NAMALWA (cell line): Measurements from ENCODE around the gene TH.

ENCODE experiments used
- DNase-seq: peaks from one replicate; pipeline ENCODE4 v3.0.0-alpha.2; 2015; ENCODE audit warnings: low spot score

TH gene

DNA sequence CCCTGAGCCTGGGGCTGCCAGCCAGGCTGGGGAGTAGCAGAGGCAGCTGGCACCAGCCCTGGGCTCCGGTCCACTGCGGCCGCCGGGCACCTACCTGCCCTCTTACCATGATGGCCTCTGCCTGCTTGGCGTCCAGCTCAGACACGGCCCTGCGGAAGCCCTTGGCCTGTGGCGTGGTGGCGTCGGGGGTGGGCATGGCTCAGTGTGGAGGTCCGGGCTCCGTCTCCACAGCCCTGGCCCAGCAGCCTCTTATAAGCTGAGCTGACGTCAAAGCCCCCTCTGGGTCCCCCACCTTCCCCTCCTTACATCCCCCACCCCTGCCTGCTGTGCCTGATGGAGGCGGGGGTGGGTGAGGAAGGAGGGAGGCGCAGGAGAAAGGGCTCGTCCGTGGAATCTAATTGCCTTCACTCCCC, at the start of gene TH:
Gene TH, minus strand, starts transcription at position 225 of the 413 bp plus-strand sequence. Its CDS starts 29 bp downstream, at position 196.
- no peak for DNase-seq

DNA sequence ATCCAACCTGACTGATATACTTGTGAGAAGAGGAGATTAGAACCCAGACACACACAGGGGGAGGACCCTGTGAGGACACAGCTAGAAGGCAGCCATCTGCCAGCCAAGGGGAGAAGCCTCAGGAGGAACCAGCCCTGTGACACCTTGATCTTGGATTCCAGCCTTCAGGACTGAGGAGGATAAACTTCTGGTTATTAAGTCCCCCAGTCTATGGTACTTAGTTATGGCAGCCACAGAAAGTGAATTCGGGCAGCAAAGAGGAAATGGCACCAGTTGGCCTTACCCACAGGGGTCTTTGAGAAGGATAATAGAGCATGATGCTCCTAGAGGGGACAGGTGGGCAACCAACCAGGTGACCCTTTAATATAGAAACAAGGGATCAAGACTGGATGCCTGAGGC, 49.4 kb upstream of the TH start:
- DNase-seq: no peak

DNA sequence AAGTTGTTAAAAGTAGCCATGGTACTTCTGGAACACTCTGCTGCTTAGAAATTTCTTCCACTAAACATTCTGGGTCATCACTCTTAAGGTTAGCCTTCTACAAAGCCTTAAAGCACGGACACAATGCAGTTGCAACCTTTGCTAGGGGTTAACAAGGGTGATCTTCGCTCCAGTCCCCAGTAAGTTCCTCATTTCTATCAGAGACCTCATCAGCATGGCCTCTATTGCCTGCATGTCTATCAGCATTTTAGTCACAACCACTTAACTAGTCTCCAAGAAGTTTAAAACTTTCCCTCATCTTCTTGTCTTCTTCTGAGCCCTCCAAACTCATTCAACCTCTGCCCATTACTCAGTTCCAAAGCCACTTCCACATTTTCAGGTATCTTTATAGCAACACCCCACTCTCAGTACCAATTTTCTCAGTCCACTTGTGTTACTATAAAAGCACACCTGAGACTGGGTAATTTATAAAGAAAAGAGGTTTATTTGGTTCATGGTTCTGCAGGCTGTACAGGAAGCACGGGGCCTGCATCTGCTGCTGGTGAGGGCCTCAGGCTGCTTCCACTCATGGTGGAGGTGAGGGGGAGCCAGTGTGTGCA, 48.7 kb upstream of the TH start:
- no peak for DNase-seq

- no peak for DNase-seq
Observed at GRCh38 chr11:2219318-2220017, 47.9 kb upstream of the TH start.

DNA sequence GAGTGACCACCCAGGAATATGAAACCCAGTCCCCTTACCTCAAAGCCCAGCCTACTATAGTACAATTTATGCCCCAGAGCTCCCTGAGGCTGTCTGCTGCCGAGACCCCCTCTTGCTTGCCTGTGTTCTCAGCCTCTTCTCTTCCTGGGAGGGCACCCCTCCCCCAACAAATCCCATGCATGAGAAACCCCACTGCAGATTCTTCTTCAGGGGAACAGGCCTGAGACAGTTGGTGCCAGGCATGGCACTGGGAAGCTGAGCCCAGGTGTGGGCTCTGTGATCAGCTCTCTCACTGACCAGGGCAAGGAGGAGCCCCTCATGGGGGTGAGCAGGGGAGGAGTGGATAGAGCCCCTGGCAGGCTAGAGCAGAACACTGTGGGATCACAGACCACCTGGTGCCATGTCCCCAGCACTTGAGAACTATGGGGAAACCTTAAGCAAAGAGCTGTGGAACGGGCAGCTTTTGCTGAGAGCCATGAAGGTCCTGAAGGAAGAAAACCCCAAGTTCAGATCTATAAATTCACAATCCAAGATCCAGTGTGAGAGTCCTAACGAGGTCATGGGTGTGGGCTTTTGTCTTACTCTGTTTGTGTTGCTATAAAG, 46.5 kb upstream of the TH start:
- DNase-seq: no peak

- DNase-seq: no peak
Observed at GRCh38 chr11:2217211-2218030, 45.8 kb upstream of the TH start.

GRCh38 chr11:2216400-2217064, 44.9 kb upstream of the TH start:
- DNase-seq: no peak

- DNase-seq: no peak
Observed at GRCh38 chr11:2215561-2216399, 44.2 kb upstream of the TH start.

DNA sequence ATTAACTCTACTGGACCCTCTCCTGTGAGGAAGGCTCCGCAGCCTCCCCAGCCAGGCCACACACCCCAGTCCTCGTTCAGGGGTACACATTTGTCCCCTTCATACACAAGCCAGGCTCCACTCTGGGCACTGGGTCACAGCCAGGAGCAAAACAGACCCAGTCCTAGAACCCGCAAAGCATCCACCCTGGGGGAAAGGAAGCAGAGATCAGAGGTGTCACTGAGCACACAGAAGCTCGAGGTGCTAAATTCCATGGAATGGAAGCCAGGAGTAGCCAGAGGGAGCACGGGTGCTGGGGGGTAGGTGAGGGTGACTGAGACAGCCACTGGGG, 43.6 kb upstream of the TH start:
- no peak for DNase-seq

DNA sequence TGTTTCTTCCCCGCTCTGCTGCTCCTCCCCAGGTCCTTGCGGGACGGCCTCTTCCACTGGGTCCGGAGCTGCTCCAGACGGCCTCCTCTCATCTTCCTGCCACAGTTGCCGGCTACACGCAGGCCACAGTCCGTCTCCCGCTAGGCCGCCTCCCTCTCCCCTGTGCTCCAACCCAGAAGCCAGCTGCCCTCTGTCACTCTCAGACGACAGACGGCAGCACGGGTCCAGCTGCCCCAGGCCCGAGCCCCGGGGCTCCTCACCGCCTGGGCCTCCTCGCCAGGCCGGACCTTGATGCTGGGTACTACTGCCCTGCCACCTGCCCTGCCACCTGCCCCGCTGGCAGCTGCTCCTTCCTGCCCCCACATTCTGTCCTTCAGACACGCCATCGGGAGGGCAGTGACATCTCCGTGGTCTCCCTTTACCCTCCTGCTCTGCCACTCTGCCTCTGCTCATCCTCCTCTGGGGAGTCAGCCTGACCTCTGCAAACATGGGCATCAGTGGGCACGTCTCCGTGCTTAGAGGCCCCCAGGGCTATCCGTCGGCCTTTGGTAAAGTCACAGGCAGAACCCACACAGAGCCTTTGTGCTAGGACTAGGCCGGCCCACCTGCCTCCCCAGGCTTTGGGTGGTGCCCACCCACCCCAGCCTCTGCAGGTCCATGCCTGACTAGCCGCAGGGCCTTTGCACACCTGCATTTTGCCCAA, 43.1 kb upstream of the TH start:
- no peak for DNase-seq

DNA sequence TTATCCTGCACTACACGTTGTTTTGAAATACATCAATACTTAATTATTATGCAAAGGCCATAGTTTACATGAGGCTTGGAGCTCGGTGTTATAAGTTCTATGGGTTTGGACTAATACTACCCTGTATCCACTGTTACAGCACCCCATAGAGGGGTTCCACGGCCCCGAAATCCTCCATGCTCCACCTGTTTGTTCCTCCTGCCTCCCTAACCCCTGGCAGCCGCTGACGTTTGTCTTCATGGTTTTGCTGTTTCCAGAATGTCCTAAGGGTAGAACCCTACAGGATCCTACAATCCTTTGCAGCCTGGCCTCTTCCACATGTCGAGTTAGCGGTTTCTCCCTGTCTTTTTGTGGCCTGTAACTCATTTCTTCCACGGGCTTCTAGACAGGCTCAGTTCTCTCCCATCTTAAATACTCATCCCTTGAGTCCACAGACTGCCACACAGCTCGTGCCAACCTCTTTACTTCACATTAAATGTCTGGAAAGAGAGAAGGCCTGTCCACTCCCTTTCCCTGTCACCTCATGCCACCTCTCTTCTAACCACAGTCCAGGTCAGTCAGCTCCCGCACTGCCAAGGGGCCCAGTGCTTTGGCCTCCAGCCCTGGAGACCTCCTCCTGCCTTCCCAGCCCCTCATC, 42.4 kb upstream of the TH start:
- DNase-seq: no peak

GRCh38 chr11:2213384-2213842, 41.8 kb upstream of the TH start:
- no peak for DNase-seq

- DNase-seq: no peak
Observed at GRCh38 chr11:2212411-2213251, 41.0 kb upstream of the TH start.

GRCh38 chr11:2211113-2211971, 39.7 kb upstream of the TH start:
- no peak for DNase-seq

GRCh38 chr11:2210366-2211112, 38.9 kb upstream of the TH start:
- no peak for DNase-seq

DNA sequence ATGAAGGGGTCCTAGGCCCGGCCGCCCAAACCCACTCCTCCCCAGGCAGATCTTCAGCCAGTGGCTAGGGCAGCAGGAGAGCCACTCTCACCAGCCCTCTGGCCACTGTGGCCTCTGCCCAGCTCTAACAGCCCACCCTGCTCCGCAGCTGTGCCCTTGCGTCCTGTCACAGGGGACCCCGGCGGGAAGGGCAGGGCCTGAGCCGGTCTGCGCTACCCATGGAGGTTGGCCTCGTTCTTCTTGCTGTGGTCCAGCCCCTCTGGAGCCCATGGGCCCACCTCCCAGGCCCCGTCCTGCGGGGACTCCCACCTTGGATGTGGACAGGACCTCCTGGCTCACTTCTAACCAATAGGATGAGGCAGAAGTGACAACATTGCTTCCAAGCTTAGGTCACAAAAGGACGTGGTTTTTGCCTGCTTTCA, 38.3 kb upstream of the TH start:
- DNase-seq: no peak

DNA sequence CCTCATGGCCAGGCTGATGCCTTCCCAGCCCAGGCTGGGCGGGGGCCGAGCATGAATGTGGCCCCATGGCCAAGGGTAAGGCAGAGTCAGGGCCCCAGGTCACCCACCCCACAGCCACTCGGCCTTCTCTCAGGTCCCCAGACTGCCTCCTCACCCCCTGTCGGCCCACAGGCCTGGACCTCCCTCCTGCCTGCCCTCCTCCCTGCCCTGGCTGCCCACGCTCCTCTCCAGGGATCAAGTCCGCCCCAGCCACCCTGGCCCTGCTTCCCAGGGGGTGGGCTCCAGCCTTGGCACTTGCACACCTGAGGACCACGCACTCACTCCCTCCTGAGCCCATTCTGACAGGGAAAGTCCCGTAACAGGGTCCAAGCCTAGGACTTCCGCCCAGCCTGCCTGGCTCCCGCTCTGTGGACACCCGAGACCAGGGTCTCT, 37.8 kb upstream of the TH start:
- no peak for DNase-seq
